ENCODE results near the gene GLTPD2. TPM values are rescaled to one million over a fixed set of nuclear protein-coding genes. Genes with fewer than 3 reads are reported as not detected.

The GLTPD2 gene
- polyA plus RNA-seq, 3 donors: 3.8 to 5.4 (median 4.1) TPM

DNA sequence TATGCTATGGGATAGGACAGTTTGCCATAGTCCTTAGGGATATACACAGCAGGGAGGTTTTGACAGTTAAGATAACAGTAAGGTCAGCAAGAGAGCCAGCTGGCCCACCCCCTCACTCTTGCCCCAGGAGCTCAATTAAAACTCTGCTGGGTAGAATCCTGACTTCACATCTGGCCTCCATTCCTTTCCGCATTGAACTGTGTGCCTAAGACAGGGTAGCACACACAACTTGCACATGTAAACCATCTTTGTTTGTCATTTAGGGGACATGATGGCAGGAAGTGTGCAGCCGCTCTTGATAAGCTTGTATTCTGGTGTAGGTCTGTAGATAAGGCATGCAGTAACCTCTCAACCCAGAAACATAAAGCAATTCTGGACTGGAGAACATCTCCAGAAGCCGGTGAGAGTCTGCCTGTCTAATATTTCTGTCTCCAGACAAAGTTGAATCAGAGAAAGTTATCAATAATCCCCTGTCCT is 49.6 kb downstream of the GLTPD2 start:
- DNase-seq (ENCODE audit: low read depth in 3 of 3, low spot score in 2 of 3): no peak

DNA sequence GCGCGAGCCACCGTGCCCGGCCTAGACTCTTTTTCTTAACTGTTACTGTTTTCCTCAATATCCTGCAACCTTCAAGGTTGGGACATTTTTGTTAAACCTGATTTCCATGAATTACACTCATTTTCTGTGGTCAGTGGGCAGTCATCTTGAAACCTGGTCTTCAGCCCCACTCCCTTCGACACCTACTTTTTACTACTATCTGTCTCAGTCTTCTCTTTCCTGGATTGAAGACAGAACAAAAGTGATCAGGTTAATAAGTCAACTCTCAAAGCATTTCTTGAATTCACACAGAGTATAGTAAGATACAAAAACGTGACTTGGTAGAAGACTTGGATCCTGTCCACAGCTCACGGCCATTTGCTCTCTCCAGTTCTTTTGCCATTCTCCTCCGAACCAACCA is 50.5 kb downstream of the GLTPD2 start:
- no peak for DNase-seq (ENCODE audit: low read depth in 3 of 3, low spot score in 2 of 3)

Other genes starting within 250 kb of the GLTPD2 start
- 10 to 100 TPM; 29.9 to 32.4 (median 31.5) TPM for gene MYBBP1A, start 233.6 kb upstream of the GLTPD2 start, polyA plus RNA-seq (ENCODE audit: insufficient read length in 3 of 3)
- gene GGT6, start 228.4 kb upstream of the GLTPD2 start, polyA plus RNA-seq (ENCODE audit: insufficient read length in 3 of 3): 1 to 10 TPM; 6.1 to 8.6 (median 7.1) TPM
- 10 to 100 TPM; 48.1 to 55.6 (median 52.2) TPM for gene SMTNL2, start 204.4 kb upstream of the GLTPD2 start, polyA plus RNA-seq (ENCODE audit: insufficient read length in 3 of 3)
- gene ALOX15, start 147.3 kb upstream of the GLTPD2 start, polyA plus RNA-seq (ENCODE audit: insufficient read length in 3 of 3): under 1 TPM; 0.37 to 0.43 (median 0.37) TPM
- 10 to 100 TPM; 34.8 to 39.2 (median 38.9) TPM for gene PELP1, start 84.8 kb upstream of the GLTPD2 start, polyA plus RNA-seq (ENCODE audit: insufficient read length in 3 of 3)
- gene ARRB2, start 78.3 kb upstream of the GLTPD2 start, polyA plus RNA-seq (ENCODE audit: insufficient read length in 3 of 3): 10 to 100 TPM; 26.7 to 27.9 (median 26.7) TPM
- 10 to 100 TPM; 26.0 to 28.7 (median 28.0) TPM for gene MED11, start 57.5 kb upstream of the GLTPD2 start, polyA plus RNA-seq (ENCODE audit: insufficient read length in 3 of 3)
- under 1 TPM; 0.42 to 0.54 (median 0.47) TPM for gene ZMYND15, start 49.1 kb upstream of the GLTPD2 start, polyA plus RNA-seq (ENCODE audit: insufficient read length in 3 of 3)
- gene CXCL16, start 49.0 kb upstream of the GLTPD2 start, polyA plus RNA-seq (ENCODE audit: insufficient read length in 3 of 3): 10 to 100 TPM; 11.0 to 13.8 (median 11.5) TPM
- gene TM4SF5, start 17.1 kb upstream of the GLTPD2 start, polyA plus RNA-seq (ENCODE audit: insufficient read length in 3 of 3): 1 to 10 TPM in 2 of 3 donors, under 1 TPM in 1; 0.69 to 1.5 (median 1.4) TPM
- gene VMO1, start 2.6 kb upstream of the GLTPD2 start, polyA plus RNA-seq (ENCODE audit: insufficient read length in 3 of 3): under 1 TPM; 0.33 to 0.61 (median 0.39) TPM
- gene PSMB6, start 7.2 kb downstream of the GLTPD2 start, polyA plus RNA-seq (ENCODE audit: insufficient read length in 3 of 3): 100 to 1,000 TPM; 135 to 147 (median 142) TPM
- gene PLD2, start 18.2 kb downstream of the GLTPD2 start, polyA plus RNA-seq (ENCODE audit: insufficient read length in 3 of 3): 10 to 100 TPM; 30.7 to 35.9 (median 31.9) TPM
- 10 to 100 TPM; 51.6 to 60.6 (median 52.2) TPM for gene MINK1, start 44.4 kb downstream of the GLTPD2 start, polyA plus RNA-seq (ENCODE audit: insufficient read length in 3 of 3)
- 1 to 10 TPM; 1.2 to 1.4 (median 1.2) TPM for gene C17orf107, start 110.6 kb downstream of the GLTPD2 start, polyA plus RNA-seq (ENCODE audit: insufficient read length in 3 of 3)
- 1 to 10 TPM; 1.0 to 1.4 (median 1.1) TPM for gene CHRNE, start 114.1 kb downstream of the GLTPD2 start, polyA plus RNA-seq (ENCODE audit: insufficient read length in 3 of 3)
- gene GP1BA, start 143.3 kb downstream of the GLTPD2 start, polyA plus RNA-seq (ENCODE audit: insufficient read length in 3 of 3): 1 to 10 TPM; 1.6 to 2.9 (median 2.4) TPM
- gene SLC25A11, start 151.1 kb downstream of the GLTPD2 start, polyA plus RNA-seq (ENCODE audit: insufficient read length in 3 of 3): 10 to 100 TPM; 66.8 to 79.5 (median 71.7) TPM
- 100 to 1,000 TPM; 136 to 139 (median 137) TPM for gene RNF167, start 151.3 kb downstream of the GLTPD2 start, polyA plus RNA-seq (ENCODE audit: insufficient read length in 3 of 3)
- 100 to 1,000 TPM; 296 to 397 (median 351) TPM for gene PFN1, start 159.6 kb downstream of the GLTPD2 start, polyA plus RNA-seq (ENCODE audit: insufficient read length in 3 of 3)
- gene ENO3, start 162.2 kb downstream of the GLTPD2 start, polyA plus RNA-seq (ENCODE audit: insufficient read length in 3 of 3): 10 to 100 TPM; 16.0 to 22.9 (median 16.7) TPM
- gene SPAG7, start 178.9 kb downstream of the GLTPD2 start, polyA plus RNA-seq (ENCODE audit: insufficient read length in 3 of 3): 100 to 1,000 TPM; 103 to 107 (median 104) TPM
- gene CAMTA2, start 198.7 kb downstream of the GLTPD2 start, polyA plus RNA-seq (ENCODE audit: insufficient read length in 3 of 3): 10 to 100 TPM; 18.9 to 22.5 (median 22.3) TPM
- 1 to 10 TPM; 6.0 to 7.8 (median 6.6) TPM for gene INCA1, start 208.6 kb downstream of the GLTPD2 start, polyA plus RNA-seq (ENCODE audit: insufficient read length in 3 of 3)
- 10 to 100 TPM; 76.2 to 94.4 (median 92.0) TPM for gene KIF1C, start 209.0 kb downstream of the GLTPD2 start, polyA plus RNA-seq (ENCODE audit: insufficient read length in 3 of 3)
- under 1 TPM; 0.15 to 0.25 (median 0.19) TPM for gene SLC52A1, start 246.5 kb downstream of the GLTPD2 start, polyA plus RNA-seq (ENCODE audit: insufficient read length in 3 of 3)